WTC11 (cell line): Measurements from ENCODE around the gene TTC36. TPM values are rescaled to one million over a fixed set of nuclear protein-coding genes. Genes with fewer than 3 reads are reported as not detected.

Source experiments
- ATAC-seq: fragments of 200-7000 bp; cut with Tn5 transposase; 2 replicates; pipeline ENCODE4 v1.10.0; 2021; ENCODE audit warnings: mild to moderate bottlenecking, moderate library complexity
- CTCF ChIA-PET: fragments of 300-600 bp; sonication (Branson Sonifier 250); formaldehyde crosslinking; loops from one replicate; lab custom pipeline; 2021; ENCODE audit warnings: antibody characterized with exemption; lab: Charles Lee
- POLR2A ChIA-PET: fragments of 350-600 bp; sonication (Branson Sonifier 250); formaldehyde crosslinking; loops from one replicate; lab custom pipeline; 2021; ENCODE audit warnings: antibody characterized with exemption; lab: Charles Lee
- DNase-seq: peaks from one replicate; pipeline ENCODE4 v3.0.0; 2021; ENCODE audit warnings: low spot score
- H3K27ac Mint-ChIP-seq: 2 replicates; pipeline ENCODE4 v1.8.0; 2021; ENCODE audit warnings: mixed read lengths
- H3K27me3 Mint-ChIP-seq: 2 replicates; pipeline ENCODE4 v1.8.0; 2021; ENCODE audit warnings: low read depth, mild to moderate bottlenecking, moderate library complexity, mixed read lengths
- H3K36me3 Mint-ChIP-seq: 2 replicates; pipeline ENCODE4 v1.8.0; 2021; ENCODE audit warnings: mixed read lengths
- H3K4me1 Mint-ChIP-seq: 2 replicates; pipeline ENCODE4 v1.8.0; 2022; ENCODE audit warnings: mixed read lengths
- H3K4me3 Mint-ChIP-seq: 2 replicates; pipeline ENCODE4 v1.8.0; 2021; ENCODE audit warnings: mild to moderate bottlenecking, moderate library complexity, mixed read lengths
- H3K9me3 Mint-ChIP-seq: 2 replicates; pipeline ENCODE4 v1.8.0; 2021; ENCODE audit warnings: mixed read lengths
- CREB1 ChIP-seq: sonication (generic); formaldehyde crosslinking; IDR thresholded peaks from 2 replicates; pipeline ENCODE4 v1.8.0; 2023; ENCODE audit warnings: mild to moderate bottlenecking, missing genetic modification reagents
- CREM ChIP-seq: sonication (generic); formaldehyde crosslinking; IDR thresholded peaks from 2 replicates; pipeline ENCODE4 v1.8.1; 2022; ENCODE audit warnings: mild to moderate bottlenecking, missing genetic modification reagents, moderate library complexity
- E2F1 ChIP-seq: sonication (generic); formaldehyde crosslinking; IDR thresholded peaks from 2 replicates; pipeline ENCODE4 v1.8.0; 2022; ENCODE audit warnings: mild to moderate bottlenecking, missing genetic modification reagents
- ESRRA ChIP-seq: sonication (generic); formaldehyde crosslinking; IDR thresholded peaks from 2 replicates; pipeline ENCODE4 v1.8.1; 2022; ENCODE audit warnings: mild to moderate bottlenecking, missing genetic modification reagents, borderline replicate concordance
- FOXK1 ChIP-seq: sonication (generic); formaldehyde crosslinking; IDR thresholded peaks from 2 replicates; pipeline ENCODE4 v1.8.0; 2022; ENCODE audit warnings: mild to moderate bottlenecking, moderate library complexity, missing genetic modification reagents
- FOXP1 ChIP-seq: sonication (generic); formaldehyde crosslinking; IDR thresholded peaks from 2 replicates; pipeline ENCODE4 v1.8.0; 2022; ENCODE audit warnings: missing genetic modification reagents, mild to moderate bottlenecking, moderate library complexity, borderline replicate concordance
- GRHL2 ChIP-seq: fragments of 250-450 bp; sonication (Bioruptor Pico); IDR thresholded peaks from 2 replicates; pipeline ENCODE4 v1.8.0; 2022; ENCODE audit warnings: mild to moderate bottlenecking, moderate library complexity; ENCODE audit not compliant: insufficient replicate concordance, severe bottlenecking
- JUN ChIP-seq: sonication (generic); formaldehyde crosslinking; IDR thresholded peaks from 2 replicates; pipeline ENCODE4 v1.8.0; 2023; ENCODE audit warnings: mild to moderate bottlenecking, missing genetic modification reagents
- KAT7 ChIP-seq: sonication (generic); formaldehyde crosslinking; IDR thresholded peaks from 2 replicates; pipeline ENCODE4 v1.8.1; 2023; ENCODE audit warnings: missing genetic modification reagents, mild to moderate bottlenecking, borderline replicate concordance
- MLX ChIP-seq: sonication (generic); formaldehyde crosslinking; IDR thresholded peaks from 2 replicates; pipeline ENCODE4 v1.8.1; 2023; ENCODE audit warnings: mild to moderate bottlenecking, missing genetic modification reagents, moderate library complexity
- NFATC4 ChIP-seq: fragments of 250-450 bp; sonication (Bioruptor Pico); IDR thresholded peaks from 2 replicates; pipeline ENCODE4 v1.9.0; 2021; ENCODE audit warnings: mild to moderate bottlenecking
- NFE2L1 ChIP-seq: sonication (generic); formaldehyde crosslinking; IDR thresholded peaks from 2 replicates; pipeline ENCODE4 v1.8.1; 2023; ENCODE audit warnings: missing genetic modification reagents
- NFYB ChIP-seq: sonication (generic); formaldehyde crosslinking; conservative IDR thresholded peaks from 2 replicates; pipeline ENCODE4 v1.8.0; 2022; ENCODE audit warnings: low read depth, missing genetic modification reagents
- SMAD4 ChIP-seq: sonication (generic); formaldehyde crosslinking; IDR thresholded peaks from 2 replicates; pipeline ENCODE4 v1.8.0; 2022; ENCODE audit warnings: mild to moderate bottlenecking, missing genetic modification reagents
- SOX15 ChIP-seq: fragments of 250-450 bp; sonication (Bioruptor Pico); IDR thresholded peaks from 2 replicates; pipeline ENCODE4 v1.9.0; 2021; ENCODE audit warnings: mild to moderate bottlenecking
- ZNF232 ChIP-seq: sonication (generic); formaldehyde crosslinking; IDR thresholded peaks from 2 replicates; pipeline ENCODE4 v1.8.0; 2022; ENCODE audit warnings: mild to moderate bottlenecking, missing genetic modification reagents
- ZNF317 ChIP-seq: sonication (generic); formaldehyde crosslinking; IDR thresholded peaks from 2 replicates; pipeline ENCODE4 v1.8.1; 2023; ENCODE audit warnings: low read depth, mild to moderate bottlenecking, moderate library complexity, missing genetic modification reagents, borderline replicate concordance
- total RNA-seq: library from RNA; stranded (reverse); gene quantifications from 3 replicates; pipeline ENCODE4 v1.2.3, GENCODE V29; 2021
- TF ChIP-seq, protein P1 (sequence below): sonication (generic); formaldehyde crosslinking; IDR thresholded peaks from 2 replicates; pipeline ENCODE4 v1.8.0; 2022; ENCODE audit warnings: mild to moderate bottlenecking, missing genetic modification reagents
- TF ChIP-seq, protein P2 (sequence below): sonication (generic); formaldehyde crosslinking; IDR thresholded peaks from 2 replicates; pipeline ENCODE4 v1.8.0; 2022; ENCODE audit warnings: mild to moderate bottlenecking, missing genetic modification reagents
- TF ChIP-seq, protein P3 (sequence below): fragments of 250-450 bp; sonication (Bioruptor Pico); IDR thresholded peaks from 2 replicates; pipeline ENCODE4 v1.9.0; 2021; ENCODE audit warnings: mild to moderate bottlenecking
- TF ChIP-seq, protein P4 (sequence below): sonication (generic); formaldehyde crosslinking; IDR thresholded peaks from 2 replicates; pipeline ENCODE4 v1.8.1; 2023; ENCODE audit warnings: mild to moderate bottlenecking, missing genetic modification reagents
- TF ChIP-seq, protein P5 (sequence below): sonication (generic); formaldehyde crosslinking; IDR thresholded peaks from 2 replicates; pipeline ENCODE4 v1.8.0; 2022; ENCODE audit warnings: missing genetic modification reagents
- TF ChIP-seq, protein P6 (sequence below): sonication (generic); formaldehyde crosslinking; IDR thresholded peaks from 2 replicates; pipeline ENCODE4 v1.8.0; 2022; ENCODE audit warnings: mild to moderate bottlenecking, missing genetic modification reagents

Gene TTC36
- total RNA-seq, 1 experiment from 2014 or later: 0.70 TPM

GRCh38 chr11:118530683-118531596 lies 3.7 kb downstream of the TTC36 start, which contains the start of gene TMEM25:
Gene TMEM25, plus strand, starts transcription at chr11:118531192. Its CDS starts 610 bp downstream, at chr11:118531802.
- Mint-ChIP-seq H3K27me3 (peaks cover 3% of the 10 kb centered on the region; the same call in 1 of the 2 replicates), H3K27ac (peak within 1 kb of the TSS; percentile 71), H3K4me3 (peak within 1 kb of the TSS; percentile 96), H3K36me3 (no peaks in the 10 kb centered on the region), H3K4me1 (peaks cover 28% of the 10 kb centered on the region), H3K9me3 (no peaks in the 10 kb centered on the region)
- DNase-seq: peak; percentile 85
- ChIA-PET POLR2A (no interaction called here), CTCF (no interaction called here)
- peak; percentile 73 for ATAC-seq
- TF ChIP-seq SOX15 (CRISPR knock-in tag): no peak
- no peak for TF ChIP-seq ZNF317 (CRISPR knock-in tag)
- TF ChIP-seq NFATC4 (CRISPR knock-in tag): no peak
- TF ChIP-seq FOXP1 (CRISPR knock-in tag): peak; percentile 38; the same call in 1 of the 2 replicates
- peak; percentile 57; the same call in 1 of the 2 replicates for TF ChIP-seq ESRRA (CRISPR knock-in tag)
- 0 out of 2 replicates have a peak, but pooled peaks have one; percentile 61 for TF ChIP-seq JUN
- TF ChIP-seq MLX (CRISPR knock-in tag): no peak
- no peak for TF ChIP-seq CREB1 (CRISPR knock-in tag)
- 0 out of 2 replicates have a peak, but pooled peaks have one; percentile 16 for TF ChIP-seq FOXK1
- 0 out of 2 replicates have a peak, but pooled peaks have one; percentile 19 for TF ChIP-seq NFE2L1 (CRISPR knock-in tag)
- 0 out of 2 replicates have a peak, but pooled peaks have one; percentile 1 for TF ChIP-seq NFYB (CRISPR knock-in tag)
- TF ChIP-seq ZNF232 (CRISPR knock-in tag): peak; percentile 64; the same call in 1 of the 2 replicates
- TF ChIP-seq KAT7 (CRISPR knock-in tag): peak; percentile 81; the same call in 1 of the 2 replicates
- TF ChIP-seq, protein P1, sequence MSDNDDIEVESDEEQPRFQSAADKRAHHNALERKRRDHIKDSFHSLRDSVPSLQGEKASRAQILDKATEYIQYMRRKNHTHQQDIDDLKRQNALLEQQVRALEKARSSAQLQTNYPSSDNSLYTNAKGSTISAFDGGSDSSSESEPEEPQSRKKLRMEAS (CRISPR knock-in tag): peak; percentile 81; the same call in 1 of the 2 replicates
- no peak for TF ChIP-seq SMAD4 (CRISPR knock-in tag)
- TF ChIP-seq E2F1 (CRISPR knock-in tag): 0 out of 2 replicates have a peak, but pooled peaks have one; percentile 20
- TF ChIP-seq, protein P2, sequence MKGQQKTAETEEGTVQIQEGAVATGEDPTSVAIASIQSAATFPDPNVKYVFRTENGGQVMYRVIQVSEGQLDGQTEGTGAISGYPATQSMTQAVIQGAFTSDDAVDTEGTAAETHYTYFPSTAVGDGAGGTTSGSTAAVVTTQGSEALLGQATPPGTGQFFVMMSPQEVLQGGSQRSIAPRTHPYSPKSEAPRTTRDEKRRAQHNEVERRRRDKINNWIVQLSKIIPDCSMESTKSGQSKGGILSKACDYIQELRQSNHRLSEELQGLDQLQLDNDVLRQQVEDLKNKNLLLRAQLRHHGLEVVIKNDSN: peak; percentile 62; the same call in 1 of the 2 replicates
- TF ChIP-seq, protein P3, sequence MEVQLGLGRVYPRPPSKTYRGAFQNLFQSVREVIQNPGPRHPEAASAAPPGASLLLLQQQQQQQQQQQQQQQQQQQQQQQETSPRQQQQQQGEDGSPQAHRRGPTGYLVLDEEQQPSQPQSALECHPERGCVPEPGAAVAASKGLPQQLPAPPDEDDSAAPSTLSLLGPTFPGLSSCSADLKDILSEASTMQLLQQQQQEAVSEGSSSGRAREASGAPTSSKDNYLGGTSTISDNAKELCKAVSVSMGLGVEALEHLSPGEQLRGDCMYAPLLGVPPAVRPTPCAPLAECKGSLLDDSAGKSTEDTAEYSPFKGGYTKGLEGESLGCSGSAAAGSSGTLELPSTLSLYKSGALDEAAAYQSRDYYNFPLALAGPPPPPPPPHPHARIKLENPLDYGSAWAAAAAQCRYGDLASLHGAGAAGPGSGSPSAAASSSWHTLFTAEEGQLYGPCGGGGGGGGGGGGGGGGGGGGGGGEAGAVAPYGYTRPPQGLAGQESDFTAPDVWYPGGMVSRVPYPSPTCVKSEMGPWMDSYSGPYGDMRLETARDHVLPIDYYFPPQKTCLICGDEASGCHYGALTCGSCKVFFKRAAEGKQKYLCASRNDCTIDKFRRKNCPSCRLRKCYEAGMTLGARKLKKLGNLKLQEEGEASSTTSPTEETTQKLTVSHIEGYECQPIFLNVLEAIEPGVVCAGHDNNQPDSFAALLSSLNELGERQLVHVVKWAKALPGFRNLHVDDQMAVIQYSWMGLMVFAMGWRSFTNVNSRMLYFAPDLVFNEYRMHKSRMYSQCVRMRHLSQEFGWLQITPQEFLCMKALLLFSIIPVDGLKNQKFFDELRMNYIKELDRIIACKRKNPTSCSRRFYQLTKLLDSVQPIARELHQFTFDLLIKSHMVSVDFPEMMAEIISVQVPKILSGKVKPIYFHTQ (CRISPR knock-in tag): no peak
- TF ChIP-seq, protein P4, sequence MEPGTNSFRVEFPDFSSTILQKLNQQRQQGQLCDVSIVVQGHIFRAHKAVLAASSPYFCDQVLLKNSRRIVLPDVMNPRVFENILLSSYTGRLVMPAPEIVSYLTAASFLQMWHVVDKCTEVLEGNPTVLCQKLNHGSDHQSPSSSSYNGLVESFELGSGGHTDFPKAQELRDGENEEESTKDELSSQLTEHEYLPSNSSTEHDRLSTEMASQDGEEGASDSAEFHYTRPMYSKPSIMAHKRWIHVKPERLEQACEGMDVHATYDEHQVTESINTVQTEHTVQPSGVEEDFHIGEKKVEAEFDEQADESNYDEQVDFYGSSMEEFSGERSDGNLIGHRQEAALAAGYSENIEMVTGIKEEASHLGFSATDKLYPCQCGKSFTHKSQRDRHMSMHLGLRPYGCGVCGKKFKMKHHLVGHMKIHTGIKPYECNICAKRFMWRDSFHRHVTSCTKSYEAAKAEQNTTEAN: peak; percentile 90
- TF ChIP-seq, protein P5, sequence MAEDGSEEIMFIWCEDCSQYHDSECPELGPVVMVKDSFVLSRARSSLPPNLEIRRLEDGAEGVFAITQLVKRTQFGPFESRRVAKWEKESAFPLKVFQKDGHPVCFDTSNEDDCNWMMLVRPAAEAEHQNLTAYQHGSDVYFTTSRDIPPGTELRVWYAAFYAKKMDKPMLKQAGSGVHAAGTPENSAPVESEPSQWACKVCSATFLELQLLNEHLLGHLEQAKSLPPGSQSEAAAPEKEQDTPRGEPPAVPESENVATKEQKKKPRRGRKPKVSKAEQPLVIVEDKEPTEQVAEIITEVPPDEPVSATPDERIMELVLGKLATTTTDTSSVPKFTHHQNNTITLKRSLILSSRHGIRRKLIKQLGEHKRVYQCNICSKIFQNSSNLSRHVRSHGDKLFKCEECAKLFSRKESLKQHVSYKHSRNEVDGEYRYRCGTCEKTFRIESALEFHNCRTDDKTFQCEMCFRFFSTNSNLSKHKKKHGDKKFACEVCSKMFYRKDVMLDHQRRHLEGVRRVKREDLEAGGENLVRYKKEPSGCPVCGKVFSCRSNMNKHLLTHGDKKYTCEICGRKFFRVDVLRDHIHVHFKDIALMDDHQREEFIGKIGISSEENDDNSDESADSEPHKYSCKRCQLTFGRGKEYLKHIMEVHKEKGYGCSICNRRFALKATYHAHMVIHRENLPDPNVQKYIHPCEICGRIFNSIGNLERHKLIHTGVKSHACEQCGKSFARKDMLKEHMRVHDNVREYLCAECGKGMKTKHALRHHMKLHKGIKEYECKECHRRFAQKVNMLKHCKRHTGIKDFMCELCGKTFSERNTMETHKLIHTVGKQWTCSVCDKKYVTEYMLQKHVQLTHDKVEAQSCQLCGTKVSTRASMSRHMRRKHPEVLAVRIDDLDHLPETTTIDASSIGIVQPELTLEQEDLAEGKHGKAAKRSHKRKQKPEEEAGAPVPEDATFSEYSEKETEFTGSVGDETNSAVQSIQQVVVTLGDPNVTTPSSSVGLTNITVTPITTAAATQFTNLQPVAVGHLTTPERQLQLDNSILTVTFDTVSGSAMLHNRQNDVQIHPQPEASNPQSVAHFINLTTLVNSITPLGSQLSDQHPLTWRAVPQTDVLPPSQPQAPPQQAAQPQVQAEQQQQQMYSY: no peak
- TF ChIP-seq, protein P6, sequence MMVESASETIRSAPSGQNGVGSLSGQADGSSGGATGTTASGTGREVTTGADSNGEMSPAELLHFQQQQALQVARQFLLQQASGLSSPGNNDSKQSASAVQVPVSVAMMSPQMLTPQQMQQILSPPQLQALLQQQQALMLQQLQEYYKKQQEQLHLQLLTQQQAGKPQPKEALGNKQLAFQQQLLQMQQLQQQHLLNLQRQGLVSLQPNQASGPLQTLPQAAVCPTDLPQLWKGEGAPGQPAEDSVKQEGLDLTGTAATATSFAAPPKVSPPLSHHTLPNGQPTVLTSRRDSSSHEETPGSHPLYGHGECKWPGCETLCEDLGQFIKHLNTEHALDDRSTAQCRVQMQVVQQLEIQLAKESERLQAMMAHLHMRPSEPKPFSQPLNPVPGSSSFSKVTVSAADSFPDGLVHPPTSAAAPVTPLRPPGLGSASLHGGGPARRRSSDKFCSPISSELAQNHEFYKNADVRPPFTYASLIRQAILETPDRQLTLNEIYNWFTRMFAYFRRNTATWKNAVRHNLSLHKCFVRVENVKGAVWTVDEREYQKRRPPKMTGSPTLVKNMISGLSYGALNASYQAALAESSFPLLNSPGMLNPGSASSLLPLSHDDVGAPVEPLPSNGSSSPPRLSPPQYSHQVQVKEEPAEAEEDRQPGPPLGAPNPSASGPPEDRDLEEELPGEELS (CRISPR knock-in tag): peak; percentile 52
- 0 out of 2 replicates have a peak, but pooled peaks have one; percentile 44 for TF ChIP-seq CREM (CRISPR knock-in tag)
- no peak for TF ChIP-seq GRHL2 (CRISPR knock-in tag)
